ENCODE results near the gene NFATC4.

- TF ChIP-seq EZH2 (IDR thresholded peaks at IDR 0.05) (no peak), POLR2AphosphoS5 (IDR thresholded peaks at IDR 0.05; ENCODE audit: borderline replicate concordance, low read depth, low read length) (no peak), FOXP2 (optimal IDR thresholded peaks at IDR 0.05; ENCODE audit: control extremely low read depth, extremely low read length, insufficient read depth) (no peak)
Measured at GRCh38 chr14:24387009-24387345, 19.0 kb downstream of the NFATC4 start.

Measured in SK-N-MC (cell line).